HG02571 (cell line): ENCODE data around the gene AKR1B1.

Source experiments
- ATAC-seq: cut with Tn5 transposase; IDR thresholded peaks from one replicate; pipeline ENCODE4 v1.9.1; 2021; ENCODE audit warnings: mild to moderate bottlenecking, moderate library complexity; ENCODE audit not compliant: unreplicated experiment

The AKR1B1 gene

GRCh38 chr7:134470864-134471263, 12.0 kb upstream of the AKR1B1 start:
- ATAC-seq, result no peak

GRCh38 chr7:134469622-134470021, 10.7 kb upstream of the AKR1B1 start:
- no peak for ATAC-seq

DNA sequence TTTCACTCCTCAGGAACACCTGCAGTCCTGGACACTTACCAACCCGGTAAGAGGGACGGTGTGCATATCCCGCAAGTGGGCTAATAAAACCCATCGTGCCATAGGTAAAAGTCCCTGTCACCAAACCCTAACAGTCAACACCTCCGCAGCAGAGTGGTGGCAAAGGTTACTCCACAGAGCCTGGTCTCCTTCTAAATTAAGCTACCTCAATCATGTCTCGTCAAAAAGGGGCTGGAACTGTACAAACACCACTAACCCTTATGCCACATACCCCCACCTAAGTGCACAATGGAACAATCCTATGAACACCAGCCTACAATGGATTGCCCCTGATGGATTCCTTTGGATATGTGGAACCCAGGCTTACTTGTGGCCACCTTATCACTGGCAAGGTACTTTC, 9.6 kb upstream of the AKR1B1 start:
- no peak for ATAC-seq

DNA sequence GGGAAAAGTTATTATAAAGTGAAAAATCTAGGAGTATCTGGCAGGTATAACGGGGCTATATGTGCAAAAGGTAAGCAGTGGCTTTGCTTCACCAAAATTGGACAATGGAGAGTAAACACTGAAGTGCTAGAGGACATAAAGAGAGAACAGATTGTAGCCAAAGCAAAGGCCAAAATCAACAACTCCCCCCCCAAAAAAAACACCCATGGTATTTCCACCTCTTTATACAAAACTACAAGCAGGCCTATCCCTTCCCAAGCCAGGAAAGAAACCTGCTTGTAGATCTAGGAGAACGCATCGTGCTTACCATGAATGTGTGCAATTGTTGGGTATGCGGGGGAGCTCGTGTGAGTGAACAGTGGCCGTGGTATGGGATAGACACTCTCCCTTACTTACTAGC, 9.2 kb upstream of the AKR1B1 start:
- no peak for ATAC-seq

DNA sequence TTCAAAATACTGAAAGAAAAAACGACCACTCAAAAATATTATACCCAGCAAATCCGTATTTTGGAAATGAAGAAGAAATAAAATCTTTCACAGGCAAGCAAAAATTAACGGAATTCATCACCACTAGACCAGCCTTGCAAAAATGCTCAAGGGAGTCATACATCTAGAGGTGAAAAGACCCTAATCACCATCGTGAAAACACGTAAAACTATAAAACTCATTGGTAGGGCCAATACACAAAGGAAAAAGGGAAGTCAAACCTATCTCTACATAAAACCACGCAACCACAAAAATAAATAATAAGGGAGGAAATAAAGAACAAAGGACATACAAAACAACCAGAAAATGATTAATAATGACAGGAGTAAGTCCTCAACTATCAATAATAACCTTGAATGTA, 6.6 kb upstream of the AKR1B1 start:
- ATAC-seq, result no peak

DNA sequence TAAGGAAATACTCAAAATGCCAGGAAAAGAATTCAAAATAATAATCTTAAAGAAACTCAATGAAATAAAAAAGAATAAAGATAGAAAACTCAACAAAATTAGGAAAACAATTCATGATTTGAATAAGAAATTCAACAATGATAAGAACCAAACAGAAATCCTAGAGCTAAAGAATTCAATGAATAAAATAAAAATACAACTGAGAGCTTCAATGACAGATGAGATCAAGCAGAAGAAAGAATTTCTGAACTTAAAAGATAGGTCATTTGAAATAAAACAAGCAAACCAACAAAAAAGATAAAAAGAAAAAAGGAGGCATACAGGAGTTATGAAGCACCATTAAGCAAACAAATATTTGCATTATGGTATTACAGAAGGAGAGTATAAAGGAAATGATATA, 5.6 kb upstream of the AKR1B1 start:
- no peak for ATAC-seq

DNA sequence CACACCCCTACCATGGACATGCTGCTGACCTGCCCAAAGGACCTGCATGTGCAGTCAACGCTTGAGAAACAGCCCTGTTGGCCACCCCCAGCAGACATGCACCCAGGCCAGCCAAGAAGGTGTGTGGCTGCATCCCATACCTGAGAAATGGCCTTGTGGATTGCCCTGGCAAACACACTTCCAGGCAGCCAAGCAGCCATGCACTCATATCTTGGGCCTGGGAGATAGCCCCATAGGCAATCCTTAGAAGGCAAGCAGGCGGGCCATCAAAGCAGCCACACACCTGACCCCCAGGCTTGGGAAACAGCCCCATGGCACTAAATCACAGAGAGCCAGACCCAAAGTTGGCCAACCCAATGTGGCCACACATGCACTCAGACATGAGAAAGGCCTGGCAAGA, 4.9 kb upstream of the AKR1B1 start:
- ATAC-seq, result no peak

- ATAC-seq, result no peak
Observed at GRCh38 chr7:134462337-134462925, 3.5 kb upstream of the AKR1B1 start.

DNA sequence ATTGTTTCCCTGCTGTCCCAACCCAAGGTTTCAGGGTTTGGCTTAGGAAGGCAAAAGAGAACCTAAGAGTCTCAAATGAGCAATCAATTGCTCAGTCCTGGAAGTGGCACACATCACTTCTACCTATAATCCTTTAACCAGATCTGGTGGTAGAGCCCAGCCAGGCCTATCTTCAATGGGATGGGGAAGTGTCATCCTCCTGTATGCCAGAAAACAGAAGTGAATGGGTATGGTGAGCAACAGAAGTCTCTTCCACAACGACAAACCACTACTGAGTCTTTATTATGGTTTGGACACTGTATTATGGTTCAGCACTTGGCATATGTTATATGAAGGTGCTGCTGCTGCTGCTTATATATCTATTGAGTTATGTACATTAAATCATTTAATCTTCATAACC, 3.0 kb upstream of the AKR1B1 start:
- no peak for ATAC-seq

DNA sequence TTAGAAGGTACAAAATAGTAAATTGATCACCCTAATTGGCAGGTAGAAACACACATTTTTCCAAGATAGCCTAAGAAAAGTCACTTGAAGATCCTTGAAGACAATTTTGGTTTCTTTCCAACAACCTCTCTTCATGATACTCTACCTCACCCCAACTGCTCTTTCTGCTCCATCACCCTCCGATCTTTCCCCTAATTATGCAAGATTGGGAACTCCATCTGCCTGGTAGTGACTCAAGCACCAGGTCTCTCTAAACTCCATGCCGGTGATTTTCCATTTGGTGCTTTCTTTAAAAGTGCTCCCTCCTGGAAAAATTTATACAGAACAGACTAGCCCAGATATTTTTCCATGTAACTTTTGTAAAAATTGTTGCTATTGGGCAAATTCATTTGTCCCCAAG, 1.1 kb upstream of the AKR1B1 start:
- no peak for ATAC-seq

GRCh38 chr7:134458341-134458805, 527 bp downstream of the AKR1B1 start:
- peak; percentile 43 for ATAC-seq

- no peak for ATAC-seq
Observed at GRCh38 chr7:134457210-134457609, 1.7 kb downstream of the AKR1B1 start.

DNA sequence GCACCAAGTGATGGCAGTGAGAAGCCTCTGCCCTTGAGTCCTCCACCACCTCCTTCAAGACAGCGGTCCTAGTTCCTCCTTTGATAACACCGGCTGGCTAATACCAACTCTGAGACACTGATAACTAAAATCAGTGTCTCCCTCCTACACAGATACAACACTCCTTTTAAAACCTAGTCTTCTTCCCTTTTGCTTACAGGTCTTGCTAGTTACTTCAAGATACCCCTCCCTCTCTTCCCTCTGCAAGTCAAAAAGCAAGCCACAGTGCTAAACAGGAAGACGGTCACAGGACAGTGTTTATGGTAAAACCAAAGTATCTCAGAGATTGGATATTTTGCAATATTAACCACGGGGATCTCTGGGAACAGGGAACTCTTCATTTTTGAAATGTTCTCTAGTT, 4.6 kb downstream of the AKR1B1 start:
- ATAC-seq, result no peak

GRCh38 chr7:134453518-134453917, 5.4 kb downstream of the AKR1B1 start:
- ATAC-seq, result no peak

DNA sequence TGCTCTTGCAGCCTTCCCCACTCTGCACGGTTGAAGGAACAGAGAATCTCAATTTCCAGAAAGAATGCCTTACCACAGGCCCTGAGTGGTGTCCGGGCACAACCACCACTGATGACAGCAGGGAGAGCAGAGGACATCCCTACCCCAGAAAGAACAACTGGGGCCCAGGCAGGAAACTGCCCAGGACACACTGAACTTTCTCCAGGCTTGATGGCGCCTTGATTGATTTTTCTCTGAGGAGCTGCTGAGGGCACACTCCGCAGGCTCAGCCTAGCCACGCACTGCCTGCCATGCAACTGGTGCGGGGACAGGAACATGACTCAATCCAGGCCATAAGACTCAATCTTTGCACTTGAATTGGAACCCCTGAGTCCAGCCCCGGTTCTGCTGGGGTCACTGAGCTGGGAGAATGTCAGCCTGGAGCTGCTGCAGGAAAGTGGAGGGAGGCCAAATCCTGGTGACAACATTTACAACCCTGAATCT, 5.9 kb downstream of the AKR1B1 start:
- ATAC-seq, result no peak

DNA sequence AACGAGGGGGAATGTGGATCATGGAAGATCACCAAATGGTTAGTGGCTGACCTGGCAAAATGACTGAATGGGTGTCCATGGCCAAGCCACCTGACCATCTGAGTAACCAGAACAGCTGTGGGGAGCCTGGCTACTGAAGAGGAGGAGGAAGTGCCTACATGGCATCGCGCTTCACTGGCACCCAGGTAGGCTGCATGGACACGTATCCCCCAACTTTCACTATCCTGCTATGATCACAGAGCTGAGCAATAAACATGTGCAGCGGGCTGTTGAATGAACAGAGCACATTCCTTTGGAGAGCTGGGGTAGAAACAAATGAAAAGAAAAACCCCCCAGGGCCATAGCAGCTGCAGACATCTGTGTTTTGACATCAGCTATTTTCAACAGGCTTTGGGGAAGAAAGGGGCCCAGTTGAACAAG, 6.5 kb downstream of the AKR1B1 start:
- no peak for ATAC-seq

- ATAC-seq, result no peak
Observed at GRCh38 chr7:134451656-134452055, 7.2 kb downstream of the AKR1B1 start.

DNA sequence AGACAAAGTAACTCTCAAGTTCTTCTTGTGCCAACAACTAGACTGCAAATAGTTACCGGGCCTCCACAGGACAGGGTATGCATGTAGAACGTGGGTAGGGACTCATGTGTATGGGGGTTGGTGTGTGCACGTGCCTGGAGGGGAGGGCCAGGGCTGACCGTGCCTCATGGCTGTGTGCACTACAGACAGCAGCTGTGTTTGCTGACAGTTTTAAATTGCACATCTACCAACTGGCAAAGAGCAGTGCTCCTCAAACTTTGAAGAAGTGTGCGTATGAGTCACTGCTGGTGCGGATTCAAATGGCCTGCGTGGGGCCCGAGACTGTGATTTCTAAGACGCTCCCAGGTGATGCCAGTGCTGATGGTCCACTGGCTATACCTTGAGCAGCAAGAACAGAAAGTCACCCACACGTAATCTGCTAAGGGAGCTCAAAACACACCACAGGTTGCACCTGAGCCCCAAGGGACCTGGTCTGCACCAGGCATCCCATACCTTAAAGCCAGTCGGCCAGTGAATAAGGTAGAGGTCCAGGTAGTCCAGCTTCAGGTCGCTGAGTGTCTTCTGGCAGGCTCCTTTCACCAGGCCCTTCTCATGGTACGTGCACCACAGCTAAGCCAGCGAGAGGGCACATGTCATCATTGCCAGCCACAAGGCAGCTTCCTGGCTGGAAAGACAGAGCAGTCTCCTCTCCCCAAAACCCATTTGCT, 8.5 kb downstream of the AKR1B1 start:
- no peak for ATAC-seq

DNA sequence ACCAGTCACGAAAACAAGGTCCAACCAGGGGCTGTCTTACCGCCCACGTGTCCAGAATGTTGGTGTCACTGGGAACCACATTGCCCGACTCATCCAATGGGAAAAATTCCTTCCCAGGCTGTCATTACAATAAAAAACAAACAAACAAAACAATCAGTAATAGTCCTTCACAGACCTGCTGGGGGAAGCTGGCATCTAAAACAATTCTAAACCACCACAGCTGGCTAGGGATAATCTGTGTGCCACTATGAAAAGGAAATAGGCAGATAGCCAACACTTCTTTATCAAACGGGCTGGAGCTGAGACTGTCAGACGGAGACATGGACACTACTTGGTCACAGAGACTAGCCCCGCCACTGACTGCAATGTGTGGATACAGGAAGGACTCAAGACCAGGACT, 9.2 kb downstream of the AKR1B1 start:
- ATAC-seq, result no peak

GRCh38 chr7:134448356-134449229, 10.3 kb downstream of the AKR1B1 start:
- no peak for ATAC-seq

DNA sequence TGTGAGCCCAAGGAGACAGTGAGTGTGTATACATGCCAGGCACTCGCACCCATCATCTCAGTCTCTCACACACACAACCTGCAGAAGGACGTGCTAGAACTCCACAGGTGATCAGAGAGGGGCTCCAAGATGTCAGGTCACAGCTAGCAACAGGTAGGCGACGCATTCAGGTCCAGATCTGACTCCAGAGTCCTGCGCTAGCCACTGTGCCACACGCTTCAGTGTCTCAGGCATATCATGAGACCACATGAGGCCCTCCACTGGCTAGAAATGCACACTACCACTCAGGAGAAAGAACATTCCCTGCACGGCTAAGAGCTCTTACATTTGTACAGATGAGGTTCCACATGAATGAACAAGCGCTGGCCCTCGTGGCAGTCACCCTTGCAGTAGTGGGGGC, 11.5 kb downstream of the AKR1B1 start:
- no peak for ATAC-seq

DNA sequence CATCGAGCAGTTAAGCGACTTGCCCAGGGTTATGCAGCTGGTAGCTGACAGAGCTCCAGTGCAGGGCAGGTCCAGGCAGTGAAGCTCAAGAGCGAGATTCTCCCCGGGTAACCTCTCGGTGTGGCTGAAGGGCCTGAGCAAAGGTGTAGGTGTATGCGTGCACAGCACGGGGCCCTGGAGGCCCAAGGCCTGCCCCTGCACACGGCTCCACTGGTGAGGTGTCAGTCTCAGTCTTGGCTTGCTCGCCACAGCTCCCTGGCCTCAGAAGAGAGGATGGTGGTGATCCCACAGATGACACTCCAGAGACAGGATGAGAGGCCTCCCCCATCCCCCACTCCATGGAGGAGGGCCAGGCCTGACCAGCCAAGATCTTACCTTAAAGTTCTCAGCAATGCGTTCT, 12.0 kb downstream of the AKR1B1 start:
- ATAC-seq, result no peak
